Heart left ventricle (tissue), 13 donors: ENCODE measurements around the gene PSMD9.

Source experiments
- POLR2A ChIP-seq, 2 donors: fragments of 450-650 bp; IDR thresholded peaks; one replicate each; pipeline ENCODE4 v1.6.1; 2017; ENCODE audit warnings: antibody characterized with exemption in 2 of 2, mild to moderate bottlenecking in 2 of 2, moderate library complexity in 2 of 2
- TF ChIP-seq, protein P1 (sequence below), 12 donors: fragments of 200-600 bp; sonication (generic) in 4 of 12; IDR thresholded peaks; one replicate each; pipeline versions ENCODE4 v1.5.0 to v1.8.0; 2018 to 2022; ENCODE audit warnings: antibody characterized with exemption in 12 of 12, mild to moderate bottlenecking in 5 of 12
- donor health status: ischemic (EF 13 %, LVEDD 7.1; RV severe dilation, severe dysfunction).
- donor health status: DM: no; HTN: yes; CAD: no.
- donor health status: DM: no; HTN: no; CAD: no.
- donor health status: ischemic (EF 25% LVEDD 6.9; RV normal size, moderate dysfunction).
- donor health status: ischemic (EF 25% LVEDD 5.7; RV mildly dilated, moderate dysfunction).
- donor health status: ischemic (EF 35%, LVEDD 5.7; RV mildly dilated, moderate dysfunction).
- donor health status: nonischemic (EF 11% LVEDD 7.7; RV severe dilation, severe dysfunction).
- donor health status: DM: yes; HTN: yes; CAD: no.
- donor health status: PGD.
- donor health status: ischemic (EF 29% LVEDD 5.4; RV normal size, mild dysfunction).
- donor health status: nonischemic (EF 23%, LVEDD 6.1; RV moderate dilation, normal function).

DNA sequence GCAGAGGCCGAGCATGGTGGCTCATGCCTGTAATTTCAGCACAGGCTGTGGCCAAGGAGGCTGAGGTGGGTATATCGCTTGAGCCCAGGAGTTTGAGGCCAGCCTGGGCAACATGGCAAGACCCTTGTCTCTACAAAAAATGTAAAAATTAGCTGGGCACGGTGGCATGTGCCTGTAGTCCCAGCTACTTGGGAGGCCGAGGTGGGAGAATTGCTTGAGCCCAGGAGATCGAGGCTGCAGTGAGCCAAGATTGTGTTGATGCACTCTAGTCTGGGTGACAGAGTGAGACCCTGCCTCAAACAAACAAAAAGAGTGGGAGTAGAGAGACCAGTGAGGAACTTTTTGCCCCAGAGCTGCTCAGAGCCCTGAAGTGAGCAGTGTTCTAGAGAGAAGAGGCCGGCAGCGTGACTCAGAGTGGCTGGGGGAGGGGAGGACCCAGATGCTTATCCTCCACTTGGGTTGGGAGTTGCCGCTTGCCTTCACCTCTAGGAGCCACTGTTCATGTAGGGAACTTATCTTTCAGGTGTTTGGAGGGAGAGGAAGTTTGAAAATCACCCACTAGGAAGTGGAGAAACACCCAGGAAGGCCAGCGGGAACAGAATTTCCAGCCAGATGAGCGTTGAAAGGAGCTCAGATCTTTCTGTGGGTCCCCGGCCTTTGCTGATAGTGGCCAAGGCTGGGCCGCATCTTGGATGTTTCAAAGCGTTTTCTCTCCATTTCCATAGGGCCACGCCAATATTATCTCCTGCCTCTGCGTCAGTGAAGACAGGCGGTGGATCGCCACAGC is 45.1 kb downstream of the PSMD9 start:
- no peak for TF ChIP-seq POLR2A (IDR thresholded peaks at IDR 0.05)
- TF ChIP-seq, protein P1, sequence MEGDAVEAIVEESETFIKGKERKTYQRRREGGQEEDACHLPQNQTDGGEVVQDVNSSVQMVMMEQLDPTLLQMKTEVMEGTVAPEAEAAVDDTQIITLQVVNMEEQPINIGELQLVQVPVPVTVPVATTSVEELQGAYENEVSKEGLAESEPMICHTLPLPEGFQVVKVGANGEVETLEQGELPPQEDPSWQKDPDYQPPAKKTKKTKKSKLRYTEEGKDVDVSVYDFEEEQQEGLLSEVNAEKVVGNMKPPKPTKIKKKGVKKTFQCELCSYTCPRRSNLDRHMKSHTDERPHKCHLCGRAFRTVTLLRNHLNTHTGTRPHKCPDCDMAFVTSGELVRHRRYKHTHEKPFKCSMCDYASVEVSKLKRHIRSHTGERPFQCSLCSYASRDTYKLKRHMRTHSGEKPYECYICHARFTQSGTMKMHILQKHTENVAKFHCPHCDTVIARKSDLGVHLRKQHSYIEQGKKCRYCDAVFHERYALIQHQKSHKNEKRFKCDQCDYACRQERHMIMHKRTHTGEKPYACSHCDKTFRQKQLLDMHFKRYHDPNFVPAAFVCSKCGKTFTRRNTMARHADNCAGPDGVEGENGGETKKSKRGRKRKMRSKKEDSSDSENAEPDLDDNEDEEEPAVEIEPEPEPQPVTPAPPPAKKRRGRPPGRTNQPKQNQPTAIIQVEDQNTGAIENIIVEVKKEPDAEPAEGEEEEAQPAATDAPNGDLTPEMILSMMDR (IDR thresholded peaks at IDR 0.05), result no peak
